PFSK-1 (cell line): ENCODE results near the gene ITGA1.

ENCODE experiments used
- FOXP2 ChIP-seq: optimal IDR thresholded peaks from 2 replicates; pipeline ENCODE3; 2011; ENCODE audit warnings: borderline replicate concordance, control low read depth, inconsistent platforms; ENCODE audit not compliant: insufficient read depth; ENCODE audit errors: extremely low read length, extremely low read depth
- POLR2AphosphoS5 ChIP-seq: IDR thresholded peaks from 2 replicates; pipeline ENCODE4 v1.6.1; 2012; ENCODE audit warnings: low read depth, mild to moderate bottlenecking, control low read depth, low read length, moderate library complexity
- REST ChIP-seq, 2 experiments: IDR thresholded peaks; 2 replicates each; pipeline versions ENCODE4 v1.6.1 to v1.8.0; 2011 to 2012; ENCODE audit warnings: low read depth in 2 of 2, low read length in 2 of 2, control low read depth in 1 of 2, inconsistent platforms in 1 of 2, mild to moderate bottlenecking in 1 of 2, moderate library complexity in 1 of 2; ENCODE audit not compliant: insufficient read depth in 1 of 2
- SIN3A ChIP-seq: IDR thresholded peaks from 2 replicates; pipeline ENCODE4 v1.6.1; 2012; ENCODE audit warnings: mild to moderate bottlenecking, low read length, moderate library complexity, borderline replicate concordance; ENCODE audit not compliant: insufficient read depth
- TAF1 ChIP-seq: IDR thresholded peaks from 2 replicates; pipeline ENCODE4 v1.6.1; 2012; ENCODE audit warnings: low read length, control low read depth, borderline replicate concordance; ENCODE audit not compliant: insufficient read depth

Gene ITGA1

GRCh38 chr5:52817818-52818217, 30.1 kb downstream of the ITGA1 start:
- no peak for TF ChIP-seq SIN3A
- TF ChIP-seq FOXP2: no peak
- TF ChIP-seq TAF1: no peak
- TF ChIP-seq POLR2AphosphoS5: no peak
- no peak for TF ChIP-seq REST (IDR thresholded peaks at IDR 0.05; ENCODE audit: insufficient read depth in 1 of 2, low read depth in 2 of 2, low read length in 2 of 2)

GRCh38 chr5:52818360-52818759, 30.6 kb downstream of the ITGA1 start:
- TF ChIP-seq TAF1 (no peak), REST (IDR thresholded peaks at IDR 0.05; ENCODE audit: insufficient read depth in 1 of 2, low read depth in 2 of 2, low read length in 2 of 2) (no peak), POLR2AphosphoS5 (no peak), SIN3A (no peak), FOXP2 (no peak)

DNA sequence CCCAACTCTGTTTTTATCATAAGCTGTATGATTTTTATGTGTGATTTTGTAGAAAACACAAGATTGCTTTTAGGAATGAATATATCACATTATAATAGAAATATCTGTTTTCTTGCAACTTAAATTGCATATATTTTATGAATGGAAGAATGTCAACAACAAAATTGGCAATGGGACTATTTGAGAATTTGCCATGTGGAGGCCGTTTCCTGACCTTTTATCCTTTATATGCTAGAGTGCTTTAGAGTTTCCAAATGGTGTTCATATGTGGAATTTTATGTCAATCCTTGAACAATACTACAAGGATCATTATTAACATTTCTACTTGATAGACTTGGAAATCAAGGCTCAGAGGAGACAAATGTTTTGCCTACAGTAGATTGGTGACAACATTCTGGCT, 34.2 kb downstream of the ITGA1 start:
- TF ChIP-seq FOXP2 (no peak), SIN3A (no peak), REST (IDR thresholded peaks at IDR 0.05; ENCODE audit: insufficient read depth in 1 of 2, low read depth in 2 of 2, low read length in 2 of 2) (no peak), TAF1 (no peak), POLR2AphosphoS5 (no peak)

DNA sequence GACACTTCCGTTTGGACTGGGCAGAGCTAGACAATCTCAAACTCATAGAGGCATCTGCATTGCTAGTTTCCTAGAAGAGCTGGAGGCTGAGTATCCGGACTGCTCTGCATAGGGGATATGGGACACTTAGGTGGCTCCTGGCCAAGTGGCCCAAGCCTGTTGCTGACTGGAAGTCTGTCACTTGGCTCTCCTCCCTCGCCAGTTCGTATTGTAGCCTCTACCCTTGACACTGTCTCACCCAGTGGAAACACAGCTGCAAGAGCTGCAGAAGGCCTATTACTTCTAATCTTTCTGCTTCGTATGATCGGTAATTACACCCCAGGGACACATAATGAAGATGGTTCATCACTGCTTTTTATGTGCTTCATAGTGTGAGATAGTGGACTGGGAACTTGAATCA, 34.7 kb downstream of the ITGA1 start:
- TF ChIP-seq REST (IDR thresholded peaks at IDR 0.05; ENCODE audit: insufficient read depth in 1 of 2, low read depth in 2 of 2, low read length in 2 of 2): no peak
- TF ChIP-seq SIN3A: no peak
- TF ChIP-seq POLR2AphosphoS5: no peak
- TF ChIP-seq FOXP2: no peak
- TF ChIP-seq TAF1: no peak

- TF ChIP-seq SIN3A (no peak), FOXP2 (no peak), POLR2AphosphoS5 (no peak), TAF1 (no peak), REST (IDR thresholded peaks at IDR 0.05; ENCODE audit: insufficient read depth in 1 of 2, low read depth in 2 of 2, low read length in 2 of 2) (no peak)
Measured at GRCh38 chr5:52824827-52825226, 37.1 kb downstream of the ITGA1 start.
